Smooth muscle cell (in vitro differentiated cells): ENCODE data around the gene PIR. TPM values are rescaled to one million over a fixed set of nuclear protein-coding genes. Genes with fewer than 3 reads are reported as not detected.
A peak's percentile ranks its signal among the peaks of the same experiment; 100 is the strongest.

Experiments
- DNase-seq: peaks from one replicate; lab custom pipeline; 2025; ENCODE audit not compliant: unreplicated experiment; lab: John Stamatoyannopoulos, UW
- H2AFZ ChIP-seq: fragments of 200-600 bp; sonication (generic); 2 replicates; pipeline ENCODE4 v1.6.0; 2016; ENCODE audit warnings: antibody characterized with exemption, low read depth, mild to moderate bottlenecking
- H3F3A ChIP-seq: fragments of 200-600 bp; sonication (generic); 2 replicates; pipeline ENCODE4 v1.6.0; 2017; ENCODE audit warnings: antibody characterized with exemption, low read depth
- H3K27ac ChIP-seq: fragments of 200-600 bp; sonication (generic); 2 replicates; pipeline ENCODE4 v1.5.1; 2016; ENCODE audit warnings: low read depth, mild to moderate bottlenecking
- H3K27me3 ChIP-seq: fragments of 200-600 bp; sonication (generic); 2 replicates; pipeline ENCODE4 v1.6.1; 2016; ENCODE audit warnings: low read depth, mild to moderate bottlenecking
- H3K36me3 ChIP-seq: fragments of 200-600 bp; sonication (generic); 2 replicates; pipeline ENCODE4 v1.5.1; 2016; ENCODE audit warnings: low read depth
- H3K4me1 ChIP-seq: fragments of 200-600 bp; sonication (generic); 2 replicates; pipeline ENCODE4 v1.5.1; 2016; ENCODE audit warnings: low read depth
- H3K4me2 ChIP-seq: fragments of 200-600 bp; sonication (generic); 2 replicates; pipeline ENCODE4 v1.6.0; 2016; ENCODE audit warnings: mild to moderate bottlenecking
- H3K4me3 ChIP-seq: fragments of 200-600 bp; sonication (generic); 2 replicates; pipeline ENCODE4 v1.5.1; 2016; ENCODE audit warnings: mild to moderate bottlenecking
- H3K79me2 ChIP-seq: fragments of 200-600 bp; sonication (generic); 2 replicates; pipeline ENCODE4 v1.6.0; 2016; ENCODE audit warnings: low read depth, mild to moderate bottlenecking
- H3K9ac ChIP-seq: fragments of 200-600 bp; sonication (generic); 2 replicates; pipeline ENCODE4 v1.6.0; 2016; ENCODE audit warnings: low read depth
- H3K9me3 ChIP-seq: fragments of 200-600 bp; sonication (generic); replicated peaks from 2 replicates; pipeline ENCODE4 v1.5.1; 2016; ENCODE audit warnings: low read depth
- H4K20me1 ChIP-seq: fragments of 200-600 bp; sonication (generic); 2 replicates; pipeline ENCODE4 v1.6.0; 2016; ENCODE audit warnings: low read depth
- WGBS: methylation state at CpG from one replicate; pipeline ENCODE4 v1.1.7; 2016; ENCODE audit warnings: low lambda C conversion rate; 5-methylcytosine and 5-hydroxymethylcytosine counted together
- polyA plus RNA-seq: library from polyadenylated mRNA; unstranded; fragments of >200 nt; fragmentation: Nextera tagmentation; extraction: Ambion mirVana; gene quantifications from 2 replicates; pipeline ENCODE4 v1.2.1, GENCODE V29; 2016
- total RNA-seq: library from RNA; depleted of rRNA; stranded (reverse); fragments of >200 nt; gene quantifications from 2 replicates; pipeline ENCODE4 v1.2.3, GENCODE V29; 2014
- TF ChIP-seq, protein P1 (sequence below): fragments of 200-600 bp; sonication (generic); IDR thresholded peaks from 2 replicates; pipeline ENCODE4 v1.5.1; 2017; ENCODE audit warnings: borderline replicate concordance, mild to moderate bottlenecking, antibody characterized with exemption; ENCODE audit not compliant: insufficient read depth, poor library complexity, severe bottlenecking

The PIR gene
- total and polyA plus RNA-seq, 2 experiments from 2014 or later, result 9.3 to 14.3 TPM

DNA sequence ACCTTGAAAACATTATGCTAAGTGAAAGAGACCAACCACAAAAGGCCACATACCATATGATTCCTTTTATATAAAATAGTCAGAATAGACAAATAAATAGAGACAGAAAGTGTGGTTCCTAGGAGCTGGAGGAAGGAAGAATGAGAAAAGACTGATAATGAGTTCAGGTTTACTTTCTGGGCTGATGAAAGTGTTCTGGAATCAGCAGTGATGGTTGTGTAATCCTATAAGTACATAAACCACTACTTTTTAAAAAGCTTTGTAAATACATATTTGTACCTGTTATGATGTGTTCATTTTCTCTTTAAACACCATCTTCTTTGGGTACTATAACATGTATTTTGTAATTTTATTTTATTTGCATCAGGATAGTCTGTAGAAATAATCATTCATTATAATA is 20.6 kb downstream of the PIR start:
- Histone ChIP-seq H3K27ac (no peak overlapping the region), H3F3A (no peaks in the 10 kb centered on the region), H3K27me3 (no peaks in the 10 kb centered on the region)

DNA sequence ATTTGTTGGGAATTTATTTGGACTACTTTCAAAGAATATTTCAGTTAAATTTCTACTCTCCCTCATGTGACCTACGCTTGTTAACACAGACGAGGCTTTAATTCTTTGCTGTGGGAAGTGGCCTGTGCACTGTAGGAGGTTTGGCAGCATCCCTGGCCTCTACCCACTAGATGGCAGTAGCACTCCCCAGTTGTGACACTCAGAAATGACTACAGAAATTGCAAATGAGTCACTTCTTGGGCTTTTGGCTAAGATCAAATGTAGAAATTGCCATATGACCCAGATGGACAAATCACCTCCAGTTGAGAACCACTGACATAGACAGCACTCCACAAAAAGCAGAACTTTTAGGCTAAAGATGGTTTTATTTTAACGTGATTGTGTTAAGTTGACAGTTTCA is 22.1 kb downstream of the PIR start:
- H3K4me1 ChIP-seq, result peaks cover 7% of the 10 kb centered on the region
- no peaks in the 10 kb centered on the region for H3K79me2 ChIP-seq
- TF ChIP-seq, protein P1, sequence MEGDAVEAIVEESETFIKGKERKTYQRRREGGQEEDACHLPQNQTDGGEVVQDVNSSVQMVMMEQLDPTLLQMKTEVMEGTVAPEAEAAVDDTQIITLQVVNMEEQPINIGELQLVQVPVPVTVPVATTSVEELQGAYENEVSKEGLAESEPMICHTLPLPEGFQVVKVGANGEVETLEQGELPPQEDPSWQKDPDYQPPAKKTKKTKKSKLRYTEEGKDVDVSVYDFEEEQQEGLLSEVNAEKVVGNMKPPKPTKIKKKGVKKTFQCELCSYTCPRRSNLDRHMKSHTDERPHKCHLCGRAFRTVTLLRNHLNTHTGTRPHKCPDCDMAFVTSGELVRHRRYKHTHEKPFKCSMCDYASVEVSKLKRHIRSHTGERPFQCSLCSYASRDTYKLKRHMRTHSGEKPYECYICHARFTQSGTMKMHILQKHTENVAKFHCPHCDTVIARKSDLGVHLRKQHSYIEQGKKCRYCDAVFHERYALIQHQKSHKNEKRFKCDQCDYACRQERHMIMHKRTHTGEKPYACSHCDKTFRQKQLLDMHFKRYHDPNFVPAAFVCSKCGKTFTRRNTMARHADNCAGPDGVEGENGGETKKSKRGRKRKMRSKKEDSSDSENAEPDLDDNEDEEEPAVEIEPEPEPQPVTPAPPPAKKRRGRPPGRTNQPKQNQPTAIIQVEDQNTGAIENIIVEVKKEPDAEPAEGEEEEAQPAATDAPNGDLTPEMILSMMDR, result peak; percentile 89
- 34% methylated on average over 3 of the region's 3 CpGs for WGBS
- H3K9me3 ChIP-seq, result no peaks in the 10 kb centered on the region
- no peaks in the 10 kb centered on the region for H3K36me3 ChIP-seq
- no peak overlapping the region for H3K9ac ChIP-seq
- H3K27me3 ChIP-seq, result no peaks in the 10 kb centered on the region
- DNase-seq, result peak; percentile 1
- H3K27ac ChIP-seq, result no peak overlapping the region
- no peak overlapping the region for H3K4me2 ChIP-seq
- no peak overlapping the region for H3K4me3 ChIP-seq
- no peaks in the 10 kb centered on the region for H4K20me1 ChIP-seq
- no peaks in the 10 kb centered on the region for H3F3A ChIP-seq
- H2AFZ ChIP-seq, result no peak overlapping the region

More for the DNA sequence above, 20.6 kb downstream of the PIR start:
- no peak overlapping the region for H3K4me2 ChIP-seq
- H3K4me1 ChIP-seq, result peaks cover 7% of the 10 kb centered on the region
- no peak overlapping the region for H2AFZ ChIP-seq
- H3K36me3 ChIP-seq, result no peaks in the 10 kb centered on the region
- TF ChIP-seq, protein P1, result no peak
- H3K9me3 ChIP-seq, result no peaks in the 10 kb centered on the region
- no peak overlapping the region for H3K9ac ChIP-seq
- H3K79me2 ChIP-seq, result no peaks in the 10 kb centered on the region
- H4K20me1 ChIP-seq, result no peaks in the 10 kb centered on the region
- H3K4me3 ChIP-seq, result no peak overlapping the region
- DNase-seq, result no peak

DNA sequence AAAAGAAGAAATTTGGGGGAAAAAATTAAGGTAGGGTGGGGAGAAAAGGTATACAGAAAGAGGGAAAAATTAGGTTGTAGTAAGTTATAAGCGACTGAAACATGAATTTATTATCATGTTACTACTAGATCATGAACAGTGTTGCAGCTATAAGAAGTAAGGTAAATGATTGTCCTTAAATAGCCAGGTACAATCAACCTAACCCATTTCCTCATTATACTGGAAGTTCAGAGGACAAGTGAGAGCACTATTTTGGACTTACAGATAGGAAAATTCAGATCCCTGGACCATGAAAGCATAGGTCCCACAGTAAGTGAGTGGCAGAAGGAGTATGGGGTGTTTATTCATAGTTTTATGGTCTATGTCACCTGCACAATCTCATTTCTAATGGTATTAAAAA is 23.5 kb downstream of the PIR start:
- Histone ChIP-seq H3K9me3 (no peaks in the 10 kb centered on the region), H3K4me3 (no peak overlapping the region), H3K27me3 (no peaks in the 10 kb centered on the region), H3K4me2 (no peak overlapping the region), H3K36me3 (no peaks in the 10 kb centered on the region), H3K79me2 (no peaks in the 10 kb centered on the region), H2AFZ (no peak overlapping the region), H3K4me1 (no peaks in the 10 kb centered on the region), H3K9ac (no peak overlapping the region), H3F3A (no peaks in the 10 kb centered on the region), H3K27ac (no peak overlapping the region), H4K20me1 (no peaks in the 10 kb centered on the region)
- 100% methylated on average over 1 of the region's 1 CpG for WGBS
- no peak for DNase-seq
- TF ChIP-seq, protein P1, result no peak

DNA sequence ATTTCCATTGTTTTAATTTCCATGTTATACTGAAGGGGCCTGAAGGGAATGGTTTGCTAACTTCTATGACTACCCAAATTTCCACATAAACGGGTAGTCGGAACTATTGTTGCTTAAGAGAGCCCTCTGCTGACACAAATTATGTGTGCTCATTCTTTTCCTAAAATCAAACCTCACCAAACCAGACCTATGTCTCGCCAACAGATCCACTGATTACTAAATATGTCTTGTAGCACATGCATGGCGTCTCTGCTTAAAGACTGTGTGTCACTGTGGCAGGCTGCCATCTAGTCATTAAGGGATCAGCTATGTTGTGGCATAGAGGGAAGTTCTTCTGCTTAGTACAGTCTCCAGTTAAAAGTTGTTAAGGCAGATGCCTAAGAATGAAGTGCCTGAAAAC is 25.1 kb downstream of the PIR start:
- H2AFZ ChIP-seq, result no peak overlapping the region
- peak; percentile 1 for DNase-seq
- no peak overlapping the region for H3K9ac ChIP-seq
- no peaks in the 10 kb centered on the region for H3K9me3 ChIP-seq
- no peak overlapping the region for H3K4me3 ChIP-seq
- WGBS, result 36% methylated on average over 4 of the region's 4 CpGs
- H3K27me3 ChIP-seq, result no peaks in the 10 kb centered on the region
- H3K4me2 ChIP-seq, result peak overlapping the region; percentile 13
- H3K4me1 ChIP-seq, result no peaks in the 10 kb centered on the region
- no peaks in the 10 kb centered on the region for H4K20me1 ChIP-seq
- H3K79me2 ChIP-seq, result no peaks in the 10 kb centered on the region
- TF ChIP-seq, protein P1, result peak; percentile 46
- H3K36me3 ChIP-seq, result no peaks in the 10 kb centered on the region
- H3F3A ChIP-seq, result no peaks in the 10 kb centered on the region
- H3K27ac ChIP-seq, result no peak overlapping the region
